SU-DHL-6 (cell line): ENCODE results near the gene TM9SF1.

Experiments used
- H2AFZ ChIP-seq: fragments of 200-600 bp; sonication (generic); 2 replicates; pipeline ENCODE4 v1.6.1; 2014; ENCODE audit warnings: low read depth, mild to moderate bottlenecking, moderate library complexity, mixed read lengths, antibody characterized with exemption, low read length; ENCODE audit not compliant: severe bottlenecking
- H3F3A ChIP-seq: fragments of 200-600 bp; shearing (Covaris generic); 2 replicates; pipeline ENCODE4 v1.6.0; 2016; ENCODE audit warnings: antibody characterized with exemption, mild to moderate bottlenecking; ENCODE audit not compliant: insufficient read depth
- H3K27ac ChIP-seq: fragments of 200-600 bp; sonication (generic); 2 replicates; pipeline ENCODE4 v1.5.1; 2016; ENCODE audit warnings: low read depth, mild to moderate bottlenecking, low read length, moderate library complexity, mixed read lengths
- H3K27me3 ChIP-seq: fragments of 200-600 bp; sonication (generic), shearing (Covaris generic); 2 replicates; pipeline ENCODE4 v1.6.0; 2014; ENCODE audit warnings: mild to moderate bottlenecking, low read length
- H3K36me3 ChIP-seq: fragments of 200-600 bp; sonication (generic); 2 replicates; pipeline ENCODE4 v1.6.1; 2014; ENCODE audit warnings: mild to moderate bottlenecking, low read length, mixed read lengths
- H3K4me2 ChIP-seq: fragments of 300-600, 200-600 bp; shearing (Covaris generic), sonication (generic); 2 replicates; pipeline ENCODE4 v1.6.0; 2014; ENCODE audit warnings: low read length, low read depth, mild to moderate bottlenecking; ENCODE audit not compliant: poor library complexity, severe bottlenecking
- H3K4me3 ChIP-seq: fragments of 200-600 bp; sonication (generic); 2 replicates; pipeline ENCODE4 v1.5.1; 2014; ENCODE audit warnings: antibody characterized with exemption, low read length, mild to moderate bottlenecking, mixed read lengths; ENCODE audit not compliant: insufficient read depth, poor library complexity, severe bottlenecking
- H3K79me2 ChIP-seq: fragments of 200-600 bp; sonication (generic); 2 replicates; pipeline ENCODE4 v1.6.1; 2014; ENCODE audit warnings: mild to moderate bottlenecking, low read length, moderate library complexity; ENCODE audit not compliant: insufficient read depth
- H3K9ac ChIP-seq: fragments of 200-600 bp; sonication (generic); 2 replicates; pipeline ENCODE4 v1.7.0; 2014; ENCODE audit warnings: mild to moderate bottlenecking, low read length
- H3K9me2 ChIP-seq: fragments of 200-600 bp; sonication (generic); replicated peaks from 2 replicates; pipeline ENCODE4 v1.6.1; 2014; ENCODE audit warnings: low read length; ENCODE audit not compliant: insufficient read depth
- H3K9me3 ChIP-seq: fragments of 200-600 bp; sonication (generic); 2 replicates; pipeline ENCODE4 v1.6.1; 2014; ENCODE audit warnings: low read length, mixed read lengths; ENCODE audit not compliant: insufficient read depth
- H4K20me1 ChIP-seq: fragments of 200-600 bp; sonication (generic); 2 replicates; pipeline ENCODE4 v1.6.1; 2014; ENCODE audit warnings: low read depth, mild to moderate bottlenecking, antibody characterized with exemption, low read length, moderate library complexity, mixed read lengths
- EZH2phosphoT487 ChIP-seq: fragments of 200-600 bp; sonication (generic), shearing (Covaris generic); conservative IDR thresholded peaks from 2 replicates; pipeline ENCODE4 v1.6.1; 2018; ENCODE audit warnings: mild to moderate bottlenecking, antibody characterized with exemption, low read length, moderate library complexity, mixed read lengths
- TF ChIP-seq, protein P1 (sequence below): fragments of 200-600 bp; sonication (generic); IDR thresholded peaks from one replicate; pipeline ENCODE4 v1.5.1; 2017; ENCODE audit warnings: antibody characterized with exemption, mild to moderate bottlenecking, low read length, moderate library complexity; ENCODE audit not compliant: insufficient read depth, poor library complexity, severe bottlenecking

The TM9SF1 gene, protein sequence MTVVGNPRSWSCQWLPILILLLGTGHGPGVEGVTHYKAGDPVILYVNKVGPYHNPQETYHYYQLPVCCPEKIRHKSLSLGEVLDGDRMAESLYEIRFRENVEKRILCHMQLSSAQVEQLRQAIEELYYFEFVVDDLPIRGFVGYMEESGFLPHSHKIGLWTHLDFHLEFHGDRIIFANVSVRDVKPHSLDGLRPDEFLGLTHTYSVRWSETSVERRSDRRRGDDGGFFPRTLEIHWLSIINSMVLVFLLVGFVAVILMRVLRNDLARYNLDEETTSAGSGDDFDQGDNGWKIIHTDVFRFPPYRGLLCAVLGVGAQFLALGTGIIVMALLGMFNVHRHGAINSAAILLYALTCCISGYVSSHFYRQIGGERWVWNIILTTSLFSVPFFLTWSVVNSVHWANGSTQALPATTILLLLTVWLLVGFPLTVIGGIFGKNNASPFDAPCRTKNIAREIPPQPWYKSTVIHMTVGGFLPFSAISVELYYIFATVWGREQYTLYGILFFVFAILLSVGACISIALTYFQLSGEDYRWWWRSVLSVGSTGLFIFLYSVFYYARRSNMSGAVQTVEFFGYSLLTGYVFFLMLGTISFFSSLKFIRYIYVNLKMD

GRCh38 chr14:24195186-24196070, at the start of gene TM9SF1:
TSS of gene TM9SF1 (minus strand) at chr14:24195441. CDS start at chr14:24195019, 422 bp downstream.
- no peak for TF ChIP-seq EZH2phosphoT487
- TF ChIP-seq, protein P1, sequence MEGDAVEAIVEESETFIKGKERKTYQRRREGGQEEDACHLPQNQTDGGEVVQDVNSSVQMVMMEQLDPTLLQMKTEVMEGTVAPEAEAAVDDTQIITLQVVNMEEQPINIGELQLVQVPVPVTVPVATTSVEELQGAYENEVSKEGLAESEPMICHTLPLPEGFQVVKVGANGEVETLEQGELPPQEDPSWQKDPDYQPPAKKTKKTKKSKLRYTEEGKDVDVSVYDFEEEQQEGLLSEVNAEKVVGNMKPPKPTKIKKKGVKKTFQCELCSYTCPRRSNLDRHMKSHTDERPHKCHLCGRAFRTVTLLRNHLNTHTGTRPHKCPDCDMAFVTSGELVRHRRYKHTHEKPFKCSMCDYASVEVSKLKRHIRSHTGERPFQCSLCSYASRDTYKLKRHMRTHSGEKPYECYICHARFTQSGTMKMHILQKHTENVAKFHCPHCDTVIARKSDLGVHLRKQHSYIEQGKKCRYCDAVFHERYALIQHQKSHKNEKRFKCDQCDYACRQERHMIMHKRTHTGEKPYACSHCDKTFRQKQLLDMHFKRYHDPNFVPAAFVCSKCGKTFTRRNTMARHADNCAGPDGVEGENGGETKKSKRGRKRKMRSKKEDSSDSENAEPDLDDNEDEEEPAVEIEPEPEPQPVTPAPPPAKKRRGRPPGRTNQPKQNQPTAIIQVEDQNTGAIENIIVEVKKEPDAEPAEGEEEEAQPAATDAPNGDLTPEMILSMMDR, result no peak
- peak within 1 kb of the TSS; percentile 83 for H3K27ac ChIP-seq
- peak within 1 kb of the TSS; percentile 74 for H3K4me2 ChIP-seq
- no peaks in the 10 kb centered on the region for H3K9me3 ChIP-seq
- H3K79me2 ChIP-seq, result peaks cover 18% of the 10 kb centered on the region; the same call in 1 of the 2 replicates
- H3K4me3 ChIP-seq, result peak within 1 kb of the TSS; percentile 66
- peak within 1 kb of the TSS; percentile 63 for H3K9ac ChIP-seq
- peak within 1 kb of the TSS; percentile 72 for H2AFZ ChIP-seq
- peaks cover 24% of the 10 kb centered on the region for H3F3A ChIP-seq
- H4K20me1 ChIP-seq, result no peaks in the 10 kb centered on the region
- H3K36me3 ChIP-seq, result no peaks in the 10 kb centered on the region
- H3K9me2 ChIP-seq, result no peaks in the 10 kb centered on the region
- H3K27me3 ChIP-seq, result no peaks in the 10 kb centered on the region

GRCh38 chr14:24243336-24243836, 48.1 kb upstream of the TM9SF1 start:
- Histone ChIP-seq H3K79me2 (peaks cover 7% of the 10 kb centered on the region; the same call in 1 of the 2 replicates), H3K27ac (peak overlapping the region; percentile 89), H3K9ac (peak overlapping the region; percentile 75), H3K9me2 (no peaks in the 10 kb centered on the region), H3F3A (no peaks in the 10 kb centered on the region), H3K27me3 (no peaks in the 10 kb centered on the region), H3K9me3 (no peaks in the 10 kb centered on the region), H3K4me3 (peak overlapping the region; percentile 84), H2AFZ (peak overlapping the region; percentile 83), H4K20me1 (no peaks in the 10 kb centered on the region; the same call in 1 of the 2 replicates), H3K4me2 (peak overlapping the region; percentile 80), H3K36me3 (no peaks in the 10 kb centered on the region; the same call in 1 of the 2 replicates)
- TF ChIP-seq, protein P1, result no peak
- TF ChIP-seq EZH2phosphoT487, result no peak

DNA sequence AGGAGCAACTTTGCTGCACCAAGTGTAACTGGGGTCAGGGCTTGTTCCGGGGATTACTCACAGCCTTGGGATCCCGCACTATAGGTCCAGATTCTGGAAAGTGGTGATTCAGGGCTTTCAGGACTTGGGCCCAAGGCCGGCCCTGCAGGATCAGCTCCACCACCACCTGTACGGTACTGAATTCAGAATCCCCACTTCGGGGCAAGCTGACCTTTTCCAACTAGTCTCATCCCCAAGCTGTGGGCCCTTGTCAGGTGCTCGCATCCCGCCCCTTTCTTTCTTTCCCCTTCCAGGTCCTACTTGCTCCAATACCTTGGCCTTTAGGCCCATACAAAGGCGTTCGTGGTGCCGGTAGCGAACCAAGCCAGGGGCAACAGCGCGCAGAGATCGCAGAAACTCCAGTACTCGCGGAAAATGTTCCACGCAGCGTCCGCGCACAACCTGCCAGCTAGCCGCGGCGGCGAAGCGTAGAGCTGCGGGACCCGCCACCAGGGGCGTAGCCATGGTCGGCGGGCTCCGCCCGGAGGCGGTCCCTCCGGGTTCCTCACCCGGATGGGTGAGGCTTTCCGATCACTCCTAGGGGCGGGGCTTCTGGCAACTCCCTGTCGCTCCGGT, 46.7 kb upstream of the TM9SF1 start:
- no peaks in the 10 kb centered on the region for H3K9me3 ChIP-seq
- peak overlapping the region; percentile 83 for H2AFZ ChIP-seq
- H3K4me3 ChIP-seq, result peak overlapping the region; percentile 84
- no peaks in the 10 kb centered on the region for H3K27me3 ChIP-seq
- H3K36me3 ChIP-seq, result no peaks in the 10 kb centered on the region; the same call in 1 of the 2 replicates
- peak overlapping the region; percentile 80 for H3K4me2 ChIP-seq
- no peaks in the 10 kb centered on the region for H3K9me2 ChIP-seq
- peaks cover 7% of the 10 kb centered on the region; the same call in 1 of the 2 replicates for H3K79me2 ChIP-seq
- H3F3A ChIP-seq, result no peaks in the 10 kb centered on the region
- H4K20me1 ChIP-seq, result no peaks in the 10 kb centered on the region; the same call in 1 of the 2 replicates
- peak overlapping the region; percentile 89 for H3K27ac ChIP-seq
- no peak for TF ChIP-seq EZH2phosphoT487
- TF ChIP-seq, protein P1, result no peak
- peak overlapping the region; percentile 75 for H3K9ac ChIP-seq
